Dermis microvascular lymphatic vessel endothelial cell (primary cell): ENCODE measurements around the gene MOB2. TPM values are rescaled to one million over a fixed set of nuclear protein-coding genes. Genes with fewer than 3 reads are reported as not detected.
A peak's percentile ranks its signal among the peaks of the same experiment; 100 is the strongest.

ENCODE experiments used
- DNase-seq, 2 donors: peaks; one replicate each; pipeline versions ENCODE4 v3.0.0 to v3.0.0-alpha.2; 2010; ENCODE audit warnings: low read depth in 2 of 2
- total RNA-seq: library from RNA; depleted of rRNA; stranded (reverse); fragments of >200 nt; gene quantifications from 2 replicates; pipeline ENCODE4 v1.2.1, GENCODE V29; 2014

Gene MOB2
- total RNA-seq, 1 donor from 2014 or later = 42.2 TPM

- DNase-seq = no peak
Measured at GRCh38 chr11:1457326-1457680, 29.3 kb downstream of the MOB2 start.

- no peak for DNase-seq
Measured at GRCh38 chr11:1456596-1457325, 29.8 kb downstream of the MOB2 start.

GRCh38 chr11:1456176-1456575, 30.4 kb downstream of the MOB2 start:
- no peak for DNase-seq

- DNase-seq = no peak
Measured at GRCh38 chr11:1455763-1456060, 30.9 kb downstream of the MOB2 start.

GRCh38 chr11:1455032-1455762, 31.4 kb downstream of the MOB2 start:
- no peak for DNase-seq

- DNase-seq = no peak
Measured at GRCh38 chr11:1454576-1454975, 32.0 kb downstream of the MOB2 start.

GRCh38 chr11:1453611-1454034, 33.0 kb downstream of the MOB2 start:
- DNase-seq = peak in 1 of 2 donors; percentile 26

- DNase-seq = no peak
Measured at GRCh38 chr11:1452744-1453143, 33.8 kb downstream of the MOB2 start.

GRCh38 chr11:1451781-1452470, 34.7 kb downstream of the MOB2 start:
- no peak for DNase-seq

- DNase-seq = peak in 1 of 2 donors; percentile 10
Measured at GRCh38 chr11:1450949-1451710, 35.4 kb downstream of the MOB2 start.

- no peak for DNase-seq
Measured at GRCh38 chr11:1450344-1450875, 36.2 kb downstream of the MOB2 start.

GRCh38 chr11:1449490-1450243, 36.9 kb downstream of the MOB2 start:
- DNase-seq = no peak

- DNase-seq = no peak
Measured at GRCh38 chr11:1448882-1449281, 37.7 kb downstream of the MOB2 start.

GRCh38 chr11:1447845-1448825, 38.4 kb downstream of the MOB2 start:
- DNase-seq = no peak

- no peak for DNase-seq
Measured at GRCh38 chr11:1446623-1447022, 40.0 kb downstream of the MOB2 start.

- no peak for DNase-seq
Measured at GRCh38 chr11:1445741-1446445, 40.7 kb downstream of the MOB2 start.

- no peak for DNase-seq
Measured at GRCh38 chr11:1444823-1445422, 41.7 kb downstream of the MOB2 start.

- DNase-seq = no peak
Measured at GRCh38 chr11:1444321-1444720, 42.3 kb downstream of the MOB2 start.

- DNase-seq = no peak
Measured at GRCh38 chr11:1443737-1444136, 42.8 kb downstream of the MOB2 start.
